HG03280 (cell line): Measurements from ENCODE around the gene MMP25.

Experiments used
- ATAC-seq: cut with Tn5 transposase; IDR thresholded peaks from one replicate; pipeline ENCODE4 v1.9.1; 2021; ENCODE audit warnings: mild to moderate bottlenecking, moderate library complexity; ENCODE audit not compliant: unreplicated experiment

The MMP25 gene

DNA sequence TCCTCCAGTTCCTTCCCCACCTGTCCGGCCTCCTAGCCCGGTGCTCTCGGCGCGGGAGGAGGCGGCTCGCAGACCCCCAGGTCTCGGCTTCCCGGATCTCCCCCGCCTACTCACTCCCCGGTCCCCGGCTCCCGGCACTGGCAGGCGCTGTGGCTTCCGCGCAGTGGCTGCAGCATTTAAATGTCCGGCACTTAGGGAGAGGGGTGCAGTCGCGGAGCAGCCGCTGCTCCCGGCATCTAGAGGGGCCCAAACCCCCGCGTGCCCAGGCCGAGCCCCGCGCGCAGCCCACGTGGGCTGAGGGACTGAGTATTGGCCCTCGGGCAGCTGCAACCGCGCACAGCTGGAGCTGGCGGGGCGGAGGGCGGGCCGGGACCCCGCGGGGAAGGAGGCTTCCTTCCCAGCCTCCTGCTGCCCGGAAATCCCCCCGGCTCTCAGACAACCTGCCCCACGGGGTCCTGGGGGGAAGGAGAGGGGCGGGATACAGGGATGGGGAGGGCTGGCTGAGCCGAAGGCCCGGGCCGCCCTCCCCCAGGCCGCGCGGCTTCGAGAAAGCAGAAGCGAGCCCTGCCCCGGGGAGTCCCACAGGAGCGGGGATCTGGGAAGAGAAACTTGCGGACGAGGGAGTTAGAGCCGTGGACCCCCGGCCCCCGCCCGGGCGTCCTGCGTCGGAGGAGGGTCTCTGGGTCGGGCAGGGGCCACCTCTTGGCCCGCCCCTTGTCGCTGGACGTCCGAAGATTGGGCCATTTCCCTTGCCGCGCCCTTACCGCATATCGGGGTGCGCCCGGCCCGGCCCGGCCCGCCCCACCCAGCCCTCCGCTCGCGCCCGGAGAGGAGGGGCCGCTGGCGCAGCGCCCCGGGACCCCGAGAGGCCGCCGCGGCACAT is at the start of gene MMP25:
MMP25 (plus strand) TSS at position 804 of the 883 bp plus-strand sequence. CDS start 357 bp downstream, outside the sequence.
- ATAC-seq = no peak

DNA sequence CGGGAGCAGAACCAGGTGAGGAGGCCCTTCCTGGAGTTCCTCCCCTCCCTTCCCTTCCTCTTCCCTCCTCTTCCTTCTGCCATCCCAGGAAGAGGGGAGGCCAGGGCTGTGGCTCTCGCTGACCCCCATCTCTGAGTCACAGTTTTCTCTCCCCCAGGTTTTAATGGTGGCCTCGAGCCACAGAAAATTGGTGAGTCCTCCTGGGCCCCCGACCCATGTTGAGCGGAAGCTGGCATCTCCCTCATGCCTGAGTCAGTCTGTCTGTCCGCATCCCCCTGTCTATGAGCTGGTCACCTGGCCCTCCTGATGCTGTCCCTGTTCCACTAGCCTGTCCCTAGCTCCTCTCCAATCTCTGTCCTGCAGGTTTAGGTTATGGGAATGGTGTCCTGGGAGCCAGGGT is 46.4 kb upstream of the MMP25 start:
- ATAC-seq = no peak

DNA sequence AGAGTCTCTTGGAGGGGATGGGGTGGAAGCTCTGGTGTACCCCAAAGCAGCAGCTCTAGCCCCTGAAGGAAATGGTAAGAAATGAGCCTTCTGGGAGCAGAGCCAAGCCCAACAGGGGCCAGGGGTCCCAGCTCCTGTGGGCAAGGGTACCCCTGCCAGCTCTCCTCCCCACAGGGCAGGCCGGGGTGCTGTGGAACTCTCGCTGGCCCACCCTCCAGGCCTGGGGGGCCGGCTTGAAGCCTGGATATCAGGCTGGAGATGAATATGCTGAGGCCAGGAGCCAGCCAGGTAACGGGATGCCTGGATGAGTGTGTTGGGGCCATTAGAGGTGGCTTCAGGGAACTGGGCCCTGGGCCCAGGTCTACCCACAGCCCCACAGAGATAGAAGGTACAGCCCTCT is 45.8 kb upstream of the MMP25 start:
- no peak for ATAC-seq

DNA sequence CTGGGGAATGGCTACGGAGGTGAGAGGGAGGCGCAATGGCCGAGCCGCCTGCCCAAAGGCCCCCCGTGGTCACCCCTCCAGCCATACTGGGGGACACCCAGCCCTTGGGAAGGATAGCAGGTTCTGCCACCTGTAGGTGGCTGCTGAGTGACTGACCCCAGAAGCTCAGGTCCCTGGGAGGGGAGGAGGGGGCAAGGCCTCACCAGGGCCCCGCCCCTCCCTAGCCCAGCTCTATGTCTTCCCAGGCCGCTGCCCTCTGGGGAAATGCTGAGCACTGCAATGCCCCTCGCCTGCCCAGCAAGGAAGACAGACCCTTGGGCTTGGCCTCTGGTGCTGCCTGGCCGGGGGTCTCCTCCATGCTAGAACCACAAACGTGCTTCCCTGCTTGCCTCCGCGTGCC is 45.0 kb upstream of the MMP25 start:
- ATAC-seq = no peak

DNA sequence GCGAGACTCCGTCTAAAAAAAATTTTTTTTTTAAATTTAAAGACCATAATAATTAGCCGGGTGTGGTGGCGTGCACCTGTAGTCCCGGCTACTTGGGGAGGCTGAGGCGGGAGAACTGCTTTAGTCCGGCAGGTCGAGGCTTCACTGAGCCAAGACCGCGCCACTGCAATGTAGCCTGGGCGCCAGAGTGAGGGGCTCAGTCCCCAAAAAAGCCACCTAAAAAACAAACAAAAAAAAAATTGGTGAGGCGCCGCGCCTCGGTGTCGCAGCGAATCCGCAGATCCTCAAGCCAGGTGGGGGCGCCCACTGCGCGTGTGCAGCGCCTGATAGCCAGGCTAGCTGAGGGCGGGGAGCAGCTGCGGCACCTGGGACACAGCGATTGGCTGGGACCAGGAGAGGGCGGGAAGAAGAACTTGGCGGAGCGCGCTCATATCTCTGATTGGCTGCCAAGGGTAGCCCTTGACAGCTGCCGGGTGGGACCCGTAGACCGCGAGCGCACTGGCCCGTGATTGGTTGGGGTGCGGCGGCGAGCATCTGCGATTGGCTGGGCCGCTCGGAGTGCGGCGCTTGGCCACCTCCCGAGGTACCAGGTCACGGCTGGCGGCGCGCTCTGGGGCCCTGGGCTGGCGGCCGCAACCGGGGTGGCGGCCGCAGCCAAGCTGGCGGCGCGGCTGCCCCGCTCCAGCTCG is 42.6 kb upstream of the MMP25 start:
- ATAC-seq = peak; percentile 97

DNA sequence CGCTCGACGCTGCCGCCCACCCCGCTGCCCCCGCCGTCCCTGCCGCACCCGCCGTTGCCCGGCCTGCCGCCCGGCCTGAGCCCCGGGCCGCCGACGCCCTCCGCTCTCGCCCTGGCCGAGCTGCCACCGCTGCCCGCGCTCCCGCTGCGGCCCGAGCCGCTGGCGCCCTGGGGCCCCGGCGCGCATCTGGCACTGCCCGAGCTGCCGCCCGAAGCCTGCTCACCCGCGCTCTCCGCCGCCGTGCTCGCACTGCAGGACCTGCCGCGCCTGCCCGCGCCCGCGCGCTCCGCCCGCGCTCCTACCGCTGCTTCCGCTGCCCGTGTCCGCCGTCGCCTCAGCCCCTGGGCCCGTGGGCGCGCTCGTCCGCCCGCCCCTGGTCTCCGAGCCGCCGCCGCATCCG is 42.0 kb upstream of the MMP25 start:
- peak; percentile 16 for ATAC-seq

DNA sequence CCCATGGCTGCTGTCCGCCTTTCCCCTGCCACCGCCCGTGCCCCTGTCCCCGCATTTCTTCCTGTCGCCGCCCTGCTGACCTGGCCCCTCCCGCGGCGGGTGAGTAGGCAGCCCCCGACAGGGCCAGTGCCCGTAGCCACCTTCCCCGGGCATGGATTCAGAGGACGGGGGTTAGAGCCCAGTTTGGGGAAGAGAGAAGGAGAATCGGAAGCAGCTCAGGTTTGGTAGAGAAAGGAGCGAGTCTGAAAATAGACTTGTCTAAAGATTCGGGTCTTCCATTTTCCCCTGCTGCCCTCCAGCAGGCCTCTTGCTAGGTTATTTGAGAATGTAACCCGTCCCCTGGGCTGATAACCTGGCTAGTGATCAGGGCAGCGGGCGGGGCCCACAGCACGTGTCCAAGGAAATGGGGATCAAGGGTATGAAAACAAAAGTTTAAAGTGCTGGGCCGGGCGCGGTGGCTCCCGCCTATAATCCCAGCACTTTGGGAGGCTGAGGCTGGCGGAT is 41.5 kb upstream of the MMP25 start:
- no peak for ATAC-seq

- no peak for ATAC-seq
Measured at GRCh38 chr16:3007059-3007956, 39.1 kb upstream of the MMP25 start.

DNA sequence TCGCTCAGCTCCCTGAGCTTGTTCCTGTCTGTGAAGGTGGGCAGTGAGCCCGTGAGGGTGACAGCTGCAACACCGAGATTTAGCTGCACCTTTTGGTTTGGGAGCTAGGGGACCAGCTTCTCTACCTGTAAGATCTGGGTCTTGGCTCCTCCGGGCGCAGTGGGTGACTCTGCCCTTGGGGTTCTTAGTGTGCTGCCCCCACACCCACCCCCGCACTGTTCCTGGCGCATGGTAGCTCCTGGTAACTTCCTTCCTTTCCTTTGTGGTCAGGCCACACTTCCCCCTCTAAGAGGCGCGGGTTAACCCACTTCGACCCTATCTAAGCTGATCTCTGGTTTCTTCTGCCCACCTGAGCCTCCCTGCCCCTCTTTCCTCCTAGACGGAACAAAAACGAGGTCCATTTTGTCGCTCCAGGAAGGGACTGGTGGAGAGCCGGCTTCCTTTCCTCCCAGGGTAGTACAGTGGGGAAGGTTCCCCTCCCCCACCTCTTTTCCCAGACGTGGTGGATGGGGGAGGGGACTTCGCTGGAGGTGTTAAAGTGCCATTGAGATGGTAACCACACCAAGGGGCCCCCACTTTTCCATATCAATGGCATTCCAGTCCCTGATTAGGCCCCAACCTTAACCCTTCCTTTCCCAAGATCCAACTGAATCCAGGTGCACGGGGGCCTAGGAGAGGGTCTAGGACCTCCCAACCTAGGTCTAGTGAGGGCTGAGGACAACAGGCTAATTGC is 38.2 kb upstream of the MMP25 start:
- no peak for ATAC-seq

- no peak for ATAC-seq
Measured at GRCh38 chr16:3008690-3009037, 37.7 kb upstream of the MMP25 start.

DNA sequence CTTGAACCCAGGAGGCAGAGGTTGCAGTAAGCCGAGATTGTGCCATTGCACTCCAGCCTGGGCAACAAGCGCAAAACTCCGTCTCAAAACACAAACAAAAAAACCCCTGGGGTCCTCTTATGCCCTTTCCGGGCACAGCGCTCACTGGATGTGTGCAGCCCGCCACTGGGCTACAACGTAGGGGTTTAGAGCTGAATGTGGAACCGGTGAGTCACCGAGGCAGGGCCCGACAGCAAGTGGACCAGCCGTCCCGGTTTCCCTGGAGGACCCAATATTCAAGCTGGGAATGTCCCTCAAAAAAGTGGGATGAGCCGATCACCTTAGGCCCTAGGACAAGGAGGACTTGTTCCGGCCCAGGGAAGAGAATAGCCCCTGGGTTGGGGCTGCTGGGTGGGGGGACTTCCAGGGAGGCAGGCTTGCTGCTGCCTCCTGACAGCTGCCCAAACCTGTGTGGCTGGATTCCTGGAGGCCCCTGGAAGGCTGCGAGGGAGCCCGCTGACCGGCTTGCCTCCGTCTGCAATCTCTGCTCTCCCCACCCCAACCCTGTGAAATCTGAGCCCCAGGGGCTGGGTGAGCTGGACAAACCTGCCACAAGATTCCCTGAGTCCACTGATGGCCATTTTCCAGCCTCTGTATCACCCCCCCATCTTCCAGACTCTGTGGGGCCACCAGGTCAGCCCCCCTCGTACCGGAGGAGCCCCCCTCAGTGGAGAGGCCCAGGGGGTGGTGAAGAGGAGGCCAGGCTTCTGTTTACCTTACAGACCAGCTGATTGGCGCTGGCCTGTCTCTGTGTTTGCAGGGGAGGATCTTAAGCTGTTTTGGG is 36.6 kb upstream of the MMP25 start:
- no peak for ATAC-seq

GRCh38 chr16:3010510-3010909 is 35.9 kb upstream of the MMP25 start:
- no peak for ATAC-seq

GRCh38 chr16:3012246-3012645 is 34.1 kb upstream of the MMP25 start:
- no peak for ATAC-seq

DNA sequence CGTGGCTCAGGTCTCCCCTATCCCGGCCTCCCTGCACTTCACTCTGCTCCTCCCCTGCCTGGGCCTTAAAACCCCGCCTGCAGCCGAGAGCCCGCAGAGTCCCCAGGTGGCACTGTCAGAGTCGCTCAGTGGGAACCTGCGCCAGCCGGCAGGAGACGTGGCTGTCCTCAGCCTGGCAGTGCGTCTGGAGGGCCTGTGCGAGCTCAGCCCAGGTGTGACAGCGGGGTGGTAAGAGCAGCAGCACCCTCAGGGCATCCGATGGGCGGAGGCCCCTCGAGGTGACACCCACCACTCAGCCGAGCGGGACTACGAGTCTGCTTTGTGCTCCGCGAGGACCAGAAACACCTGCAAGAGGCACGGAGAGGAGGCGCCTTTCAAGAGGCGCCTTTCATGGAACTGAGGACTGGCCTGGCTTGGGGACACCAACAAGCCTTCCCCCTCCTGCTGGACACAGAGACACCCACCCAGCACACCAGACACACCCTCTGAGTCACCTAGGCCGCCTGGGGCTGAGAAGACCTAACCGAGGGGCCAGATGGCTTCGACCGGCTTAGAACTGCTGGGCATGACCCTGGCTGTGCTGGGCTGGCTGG is 33.4 kb upstream of the MMP25 start, which contains the start of gene CLDN9:
CLDN9 (plus strand) TSS at position 96 of the 593 bp plus-strand sequence; CDS start at position 536, 440 bp downstream.
- no peak for ATAC-seq

DNA sequence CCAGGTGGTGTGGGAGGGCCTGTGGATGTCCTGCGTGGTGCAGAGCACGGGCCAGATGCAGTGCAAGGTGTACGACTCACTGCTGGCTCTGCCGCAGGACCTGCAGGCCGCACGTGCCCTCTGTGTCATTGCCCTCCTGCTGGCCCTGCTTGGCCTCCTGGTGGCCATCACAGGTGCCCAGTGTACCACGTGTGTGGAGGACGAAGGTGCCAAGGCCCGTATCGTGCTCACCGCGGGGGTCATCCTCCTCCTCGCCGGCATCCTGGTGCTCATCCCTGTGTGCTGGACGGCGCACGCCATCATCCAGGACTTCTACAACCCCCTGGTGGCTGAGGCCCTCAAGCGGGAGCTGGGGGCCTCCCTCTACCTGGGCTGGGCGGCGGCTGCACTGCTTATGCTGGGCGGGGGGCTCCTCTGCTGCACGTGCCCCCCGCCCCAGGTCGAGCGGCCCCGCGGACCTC is 32.8 kb upstream of the MMP25 start:
- no peak for ATAC-seq

DNA sequence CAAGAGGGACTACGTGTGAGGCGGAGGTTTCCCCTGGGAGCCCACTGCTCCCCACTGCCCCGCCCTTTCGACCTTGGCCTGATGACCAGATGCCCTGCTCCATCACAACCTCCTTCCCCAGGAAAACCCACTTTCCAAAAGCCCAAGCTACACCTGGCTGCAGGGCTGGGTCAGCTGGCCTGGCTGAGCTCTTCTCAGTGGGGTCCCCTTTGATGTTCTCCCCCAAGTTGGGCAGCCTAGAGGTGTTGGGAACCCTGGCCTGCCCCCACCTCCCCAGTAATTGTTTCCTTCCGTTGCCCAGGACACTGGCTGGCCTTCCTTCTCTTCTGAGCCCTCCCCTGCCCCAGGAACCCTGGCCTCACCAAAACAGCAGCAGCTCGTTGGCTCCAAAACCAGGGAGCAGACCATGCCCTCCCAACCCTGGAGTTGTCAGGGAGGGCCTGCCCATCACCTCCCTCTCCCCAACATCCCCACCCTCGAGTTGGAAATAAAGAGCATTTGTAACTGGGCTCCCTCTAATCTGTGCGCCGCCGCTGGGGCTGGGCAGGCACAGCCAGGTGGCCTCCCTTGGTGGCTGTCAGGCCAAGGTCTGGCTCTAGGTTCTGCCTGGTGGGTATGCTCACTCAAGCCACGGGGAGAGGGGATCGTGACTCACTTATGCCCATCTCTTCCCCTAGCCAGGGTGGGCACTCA is 32.2 kb upstream of the MMP25 start:
- ATAC-seq = no peak

- ATAC-seq = no peak
Measured at GRCh38 chr16:3014971-3015370, 31.4 kb upstream of the MMP25 start.

GRCh38 chr16:3015865-3016521 is 30.4 kb upstream of the MMP25 start:
- no peak for ATAC-seq
